Measurements from ENCODE around the gene TEN1. TPM values are rescaled to one million over a fixed set of nuclear protein-coding genes. Genes with fewer than 3 reads are reported as not detected.

Gene TEN1
- total and polyA plus RNA-seq, 2 of the 13 experiments (the other 11 are each of a cell fraction or from before 2014, with no cell fraction given) = 18.0 to 21.3 TPM

GRCh38 chr17:76005263-76006149 lies 26.5 kb downstream of the TEN1 start (continued):
- TF ChIP-seq ZNF143 (CRISPR knock-in tag; IDR thresholded peaks at IDR 0.05) (0 out of 2 replicates have a peak, but pooled peaks have one; percentile 21), MYC (CRISPR knock-in tag; IDR thresholded peaks at IDR 0.05; ENCODE audit: borderline replicate concordance) (no peak), PHF21A (CRISPR knock-in tag; IDR thresholded peaks at IDR 0.05) (peak; percentile 45; the same call in 1 of the 2 replicates), SOX13 (IDR thresholded peaks at IDR 0.05) (no peak), SOX13 (CRISPR knock-in tag; conservative IDR thresholded peaks at IDR 0.05 in 1 of 2, IDR thresholded peaks at IDR 0.05 in 1 of 2) (0 out of 4 replicates have a peak, but pooled peaks of 1 of the 2 experiments have one; percentile 51), RBAK (CRISPR knock-in tag; IDR thresholded peaks at IDR 0.05) (no peak), PAXIP1 (CRISPR knock-in tag; conservative IDR thresholded peaks at IDR 0.05) (0 out of 2 replicates have a peak, but pooled peaks have one; percentile 9), ZNF672 (CRISPR knock-in tag; IDR thresholded peaks at IDR 0.05) (no peak), BRF2 (CRISPR knock-in tag; IDR thresholded peaks at IDR 0.05) (no peak), ZFP36 (IDR thresholded peaks at IDR 0.05; ENCODE audit: borderline replicate concordance, low read depth, low read length, partially characterized antibody) (no peak), ELF3 (CRISPR knock-in tag; IDR thresholded peaks at IDR 0.05) (peak; percentile 40; the same call in 1 of the 2 replicates), RARA (CRISPR knock-in tag; IDR thresholded peaks at IDR 0.05) (0 out of 2 replicates have a peak, but pooled peaks have one; percentile 27), ZBTB38 (CRISPR knock-in tag; IDR thresholded peaks at IDR 0.05) (peak; percentile 74; the same call in 1 of the 2 replicates), DBP (CRISPR knock-in tag; IDR thresholded peaks at IDR 0.05; ENCODE audit: not compliant biosample characterization) (peak; percentile 58), CREB3 (CRISPR knock-in tag; IDR thresholded peaks at IDR 0.05) (0 out of 2 replicates have a peak, but pooled peaks have one; percentile 28), SATB2 (CRISPR knock-in tag; IDR thresholded peaks at IDR 0.05) (no peak), SP4 (CRISPR knock-in tag; IDR thresholded peaks at IDR 0.05) (0 out of 2 replicates have a peak, but pooled peaks have one; percentile 34), ZSCAN31 (CRISPR knock-in tag; IDR thresholded peaks at IDR 0.05; ENCODE audit: low read depth) (no peak; the same call in 1 of the 2 replicates), SALL1 (CRISPR knock-in tag; IDR thresholded peaks at IDR 0.05) (peak; percentile 70), KDM6A (CRISPR knock-in tag; IDR thresholded peaks at IDR 0.05; ENCODE audit: low read depth) (no peak)

Data from HepG2 (cell line).